Liver (tissue), 3 donors: ENCODE data around the gene RNF34.

Experiments used
- EGR1 ChIP-seq, 2 donors: IDR thresholded peaks; 2 replicates each; pipeline ENCODE4 v1.6.1; 2016 to 2018; ENCODE audit warnings: antibody characterized with exemption in 2 of 2, low read depth in 2 of 2
- RAD21 ChIP-seq, 2 donors: IDR thresholded peaks; 2 replicates each; pipeline ENCODE4 v1.6.1; 2016; ENCODE audit warnings: antibody characterized with exemption in 2 of 2, mild to moderate bottlenecking in 2 of 2
- RXRA ChIP-seq, 2 donors: IDR thresholded peaks; 2 replicates each; pipeline ENCODE4 v1.6.1; 2017 to 2018; ENCODE audit warnings: antibody characterized with exemption in 2 of 2, mild to moderate bottlenecking in 1 of 2
- TAF1 ChIP-seq: conservative IDR thresholded peaks from 2 replicates; pipeline ENCODE4 v1.6.1; 2016; ENCODE audit warnings: antibody characterized with exemption, mild to moderate bottlenecking
- YY1 ChIP-seq: IDR thresholded peaks from 2 replicates; pipeline ENCODE4 v1.6.1; 2016; ENCODE audit warnings: antibody characterized with exemption, mild to moderate bottlenecking
- TF ChIP-seq, protein P1 (sequence below): fragments of 150-350 bp; IDR thresholded peaks from 2 replicates; pipeline ENCODE4 v1.5.1; 2017; ENCODE audit warnings: improper control_type of control experiment, low read depth, low read length; ENCODE audit not compliant: missing input control
- TF ChIP-seq, protein P2 (sequence below): IDR thresholded peaks from 2 replicates; pipeline ENCODE4 v1.6.1; 2016; ENCODE audit warnings: antibody characterized with exemption
- TF ChIP-seq, protein P3 (sequence below): IDR thresholded peaks from 2 replicates; pipeline ENCODE4 v1.6.1; 2016; ENCODE audit warnings: antibody characterized with exemption, mild to moderate bottlenecking
- TF ChIP-seq, protein P4 (sequence below): IDR thresholded peaks from 2 replicates; pipeline ENCODE4 v1.6.1; 2016; ENCODE audit warnings: antibody characterized with exemption
- donor health status: healthy.
- donor health status: healthy.

DNA sequence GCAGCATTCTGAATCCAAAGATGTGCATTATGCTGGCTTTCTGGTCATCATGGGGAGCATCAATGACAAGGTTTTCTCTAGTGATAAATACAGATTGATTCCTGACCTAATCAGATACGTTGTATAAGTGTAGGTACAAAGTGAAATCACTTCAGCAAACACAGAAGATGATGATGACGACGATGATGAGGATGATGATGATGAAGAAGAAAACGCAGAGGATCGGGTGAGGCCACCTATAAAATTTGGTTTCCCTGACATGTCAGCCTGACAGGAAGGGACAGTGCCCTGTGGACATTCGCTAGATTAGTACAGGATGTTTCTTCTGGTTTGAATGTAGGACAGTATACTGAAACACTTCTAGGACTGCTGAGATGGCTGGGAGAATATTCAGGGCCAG lies 20.2 kb downstream of the RNF34 start:
- TF ChIP-seq, protein P1, sequence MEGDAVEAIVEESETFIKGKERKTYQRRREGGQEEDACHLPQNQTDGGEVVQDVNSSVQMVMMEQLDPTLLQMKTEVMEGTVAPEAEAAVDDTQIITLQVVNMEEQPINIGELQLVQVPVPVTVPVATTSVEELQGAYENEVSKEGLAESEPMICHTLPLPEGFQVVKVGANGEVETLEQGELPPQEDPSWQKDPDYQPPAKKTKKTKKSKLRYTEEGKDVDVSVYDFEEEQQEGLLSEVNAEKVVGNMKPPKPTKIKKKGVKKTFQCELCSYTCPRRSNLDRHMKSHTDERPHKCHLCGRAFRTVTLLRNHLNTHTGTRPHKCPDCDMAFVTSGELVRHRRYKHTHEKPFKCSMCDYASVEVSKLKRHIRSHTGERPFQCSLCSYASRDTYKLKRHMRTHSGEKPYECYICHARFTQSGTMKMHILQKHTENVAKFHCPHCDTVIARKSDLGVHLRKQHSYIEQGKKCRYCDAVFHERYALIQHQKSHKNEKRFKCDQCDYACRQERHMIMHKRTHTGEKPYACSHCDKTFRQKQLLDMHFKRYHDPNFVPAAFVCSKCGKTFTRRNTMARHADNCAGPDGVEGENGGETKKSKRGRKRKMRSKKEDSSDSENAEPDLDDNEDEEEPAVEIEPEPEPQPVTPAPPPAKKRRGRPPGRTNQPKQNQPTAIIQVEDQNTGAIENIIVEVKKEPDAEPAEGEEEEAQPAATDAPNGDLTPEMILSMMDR = no peak
- TF ChIP-seq EGR1 (IDR thresholded peaks at IDR 0.05; ENCODE audit: low read depth in 2 of 2) (no peak), RAD21 (IDR thresholded peaks at IDR 0.05) (no peak), RXRA (IDR thresholded peaks at IDR 0.05) (no peak), YY1 (no peak), TAF1 (no peak)
- TF ChIP-seq, protein P2, sequence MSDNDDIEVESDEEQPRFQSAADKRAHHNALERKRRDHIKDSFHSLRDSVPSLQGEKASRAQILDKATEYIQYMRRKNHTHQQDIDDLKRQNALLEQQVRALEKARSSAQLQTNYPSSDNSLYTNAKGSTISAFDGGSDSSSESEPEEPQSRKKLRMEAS = no peak
- TF ChIP-seq, protein P3, sequence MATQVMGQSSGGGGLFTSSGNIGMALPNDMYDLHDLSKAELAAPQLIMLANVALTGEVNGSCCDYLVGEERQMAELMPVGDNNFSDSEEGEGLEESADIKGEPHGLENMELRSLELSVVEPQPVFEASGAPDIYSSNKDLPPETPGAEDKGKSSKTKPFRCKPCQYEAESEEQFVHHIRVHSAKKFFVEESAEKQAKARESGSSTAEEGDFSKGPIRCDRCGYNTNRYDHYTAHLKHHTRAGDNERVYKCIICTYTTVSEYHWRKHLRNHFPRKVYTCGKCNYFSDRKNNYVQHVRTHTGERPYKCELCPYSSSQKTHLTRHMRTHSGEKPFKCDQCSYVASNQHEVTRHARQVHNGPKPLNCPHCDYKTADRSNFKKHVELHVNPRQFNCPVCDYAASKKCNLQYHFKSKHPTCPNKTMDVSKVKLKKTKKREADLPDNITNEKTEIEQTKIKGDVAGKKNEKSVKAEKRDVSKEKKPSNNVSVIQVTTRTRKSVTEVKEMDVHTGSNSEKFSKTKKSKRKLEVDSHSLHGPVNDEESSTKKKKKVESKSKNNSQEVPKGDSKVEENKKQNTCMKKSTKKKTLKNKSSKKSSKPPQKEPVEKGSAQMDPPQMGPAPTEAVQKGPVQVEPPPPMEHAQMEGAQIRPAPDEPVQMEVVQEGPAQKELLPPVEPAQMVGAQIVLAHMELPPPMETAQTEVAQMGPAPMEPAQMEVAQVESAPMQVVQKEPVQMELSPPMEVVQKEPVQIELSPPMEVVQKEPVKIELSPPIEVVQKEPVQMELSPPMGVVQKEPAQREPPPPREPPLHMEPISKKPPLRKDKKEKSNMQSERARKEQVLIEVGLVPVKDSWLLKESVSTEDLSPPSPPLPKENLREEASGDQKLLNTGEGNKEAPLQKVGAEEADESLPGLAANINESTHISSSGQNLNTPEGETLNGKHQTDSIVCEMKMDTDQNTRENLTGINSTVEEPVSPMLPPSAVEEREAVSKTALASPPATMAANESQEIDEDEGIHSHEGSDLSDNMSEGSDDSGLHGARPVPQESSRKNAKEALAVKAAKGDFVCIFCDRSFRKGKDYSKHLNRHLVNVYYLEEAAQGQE = no peak
- TF ChIP-seq, protein P4, sequence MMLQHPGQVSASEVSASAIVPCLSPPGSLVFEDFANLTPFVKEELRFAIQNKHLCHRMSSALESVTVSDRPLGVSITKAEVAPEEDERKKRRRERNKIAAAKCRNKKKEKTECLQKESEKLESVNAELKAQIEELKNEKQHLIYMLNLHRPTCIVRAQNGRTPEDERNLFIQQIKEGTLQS = no peak
